ENCODE data around the gene PCLAF. TPM values are rescaled to one million over a fixed set of nuclear protein-coding genes. Genes with fewer than 3 reads are reported as not detected.
"Not testable (repeated sequence)": the region's sequence is repeated elsewhere in the genome, so short reads cannot be mapped to it uniquely, and the experiment has no call there.

The PCLAF gene
- total RNA-seq, 1 donor from 2014 or later: 4.7 TPM

DNA sequence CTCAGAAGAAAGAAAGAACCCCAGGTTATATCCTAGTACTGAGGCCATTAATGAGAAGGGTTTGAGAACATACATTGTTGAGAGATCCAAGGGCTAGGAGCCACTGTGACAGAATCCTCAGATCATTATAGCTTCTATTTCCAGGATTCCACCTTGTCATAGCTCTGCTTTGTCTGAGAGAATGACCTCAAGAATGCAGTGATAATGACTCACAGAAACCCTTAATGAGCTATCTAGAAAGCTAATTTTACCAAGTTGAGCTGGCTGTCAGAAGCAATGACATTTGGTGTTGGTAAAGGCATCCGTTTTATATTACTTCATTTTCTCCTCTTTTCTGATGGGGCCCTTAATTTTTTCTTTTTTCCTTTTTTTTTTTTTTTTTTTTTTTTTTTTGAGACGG, 17.3 kb upstream of the PCLAF start:
- no peak overlapping the region for H3K4me3 Mint-ChIP-seq (ENCODE audit: unreplicated experiment)
- no peaks in the 10 kb centered on the region for H3K4me1 Mint-ChIP-seq (ENCODE audit: low read depth, unreplicated experiment)
- DNase-seq: no peak
- TF ChIP-seq, protein P1, sequence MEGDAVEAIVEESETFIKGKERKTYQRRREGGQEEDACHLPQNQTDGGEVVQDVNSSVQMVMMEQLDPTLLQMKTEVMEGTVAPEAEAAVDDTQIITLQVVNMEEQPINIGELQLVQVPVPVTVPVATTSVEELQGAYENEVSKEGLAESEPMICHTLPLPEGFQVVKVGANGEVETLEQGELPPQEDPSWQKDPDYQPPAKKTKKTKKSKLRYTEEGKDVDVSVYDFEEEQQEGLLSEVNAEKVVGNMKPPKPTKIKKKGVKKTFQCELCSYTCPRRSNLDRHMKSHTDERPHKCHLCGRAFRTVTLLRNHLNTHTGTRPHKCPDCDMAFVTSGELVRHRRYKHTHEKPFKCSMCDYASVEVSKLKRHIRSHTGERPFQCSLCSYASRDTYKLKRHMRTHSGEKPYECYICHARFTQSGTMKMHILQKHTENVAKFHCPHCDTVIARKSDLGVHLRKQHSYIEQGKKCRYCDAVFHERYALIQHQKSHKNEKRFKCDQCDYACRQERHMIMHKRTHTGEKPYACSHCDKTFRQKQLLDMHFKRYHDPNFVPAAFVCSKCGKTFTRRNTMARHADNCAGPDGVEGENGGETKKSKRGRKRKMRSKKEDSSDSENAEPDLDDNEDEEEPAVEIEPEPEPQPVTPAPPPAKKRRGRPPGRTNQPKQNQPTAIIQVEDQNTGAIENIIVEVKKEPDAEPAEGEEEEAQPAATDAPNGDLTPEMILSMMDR (IDR thresholded peaks at IDR 0.05; ENCODE audit: partially characterized antibody, unreplicated experiment): no peak
- no peak overlapping the region for H3K27ac Mint-ChIP-seq (ENCODE audit: unreplicated experiment)
- no peaks in the 10 kb centered on the region for H3K27me3 Mint-ChIP-seq (ENCODE audit: unreplicated experiment)
- no peaks in the 10 kb centered on the region for H3K36me3 Mint-ChIP-seq (ENCODE audit: unreplicated experiment)
- H3K9me3 Mint-ChIP-seq (ENCODE audit: unreplicated experiment): no peaks in the 10 kb centered on the region

DNA sequence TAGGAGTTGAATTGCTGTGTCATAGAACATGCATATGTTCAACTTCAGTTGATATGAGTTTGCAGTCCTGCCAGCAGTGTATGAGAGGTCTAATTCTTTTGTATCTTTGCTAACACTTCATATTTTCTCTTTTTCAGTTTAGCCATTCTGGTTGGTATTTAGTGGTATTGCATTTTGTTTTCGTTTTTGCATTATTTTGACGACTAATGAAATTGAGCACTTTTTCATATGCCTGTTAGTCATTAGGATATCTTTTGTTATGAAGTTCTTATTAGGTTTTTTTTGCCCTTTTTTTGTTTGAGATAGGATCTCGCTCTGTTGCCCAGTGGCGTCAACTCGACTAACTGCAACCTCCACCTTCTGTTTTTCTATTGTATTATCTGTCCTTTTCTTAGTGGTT, 15.5 kb upstream of the PCLAF start:
- no peaks in the 10 kb centered on the region for H3K36me3 Mint-ChIP-seq (ENCODE audit: unreplicated experiment)
- no peak overlapping the region for H3K27ac Mint-ChIP-seq (ENCODE audit: unreplicated experiment)

DNA sequence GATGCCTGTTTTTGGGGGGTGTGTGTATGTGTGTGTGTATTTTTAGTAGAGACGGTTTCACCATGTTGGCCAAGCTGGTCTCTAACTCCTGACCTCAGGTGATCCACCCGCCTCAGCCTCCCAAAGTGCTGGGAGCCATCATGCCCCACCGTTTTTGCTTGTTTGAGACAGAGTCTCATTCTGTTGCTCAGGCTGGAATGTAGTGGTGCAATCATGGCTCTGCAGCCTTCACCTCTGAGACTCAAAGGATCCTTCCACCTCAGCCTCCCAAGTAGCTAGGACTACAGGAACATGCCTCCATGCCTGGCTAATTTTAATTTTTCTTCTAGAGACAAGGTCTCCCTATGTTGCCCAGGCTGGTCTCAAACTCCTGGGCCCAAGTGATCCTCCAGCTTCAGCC, 11.2 kb upstream of the PCLAF start:
- DNase-seq; H3K27ac Mint-ChIP-seq (ENCODE audit: unreplicated experiment); H3K36me3 Mint-ChIP-seq (ENCODE audit: unreplicated experiment); H3K27me3 Mint-ChIP-seq (ENCODE audit: unreplicated experiment); H3K4me1 Mint-ChIP-seq (ENCODE audit: low read depth, unreplicated experiment); H3K9me3 Mint-ChIP-seq (ENCODE audit: unreplicated experiment); H3K4me3 Mint-ChIP-seq (ENCODE audit: unreplicated experiment): not testable (repeated sequence)

More for the DNA sequence above, 15.5 kb upstream of the PCLAF start:
- TF ChIP-seq, protein P1 (IDR thresholded peaks at IDR 0.05; ENCODE audit: partially characterized antibody, unreplicated experiment): no peak
- H3K27me3 Mint-ChIP-seq (ENCODE audit: unreplicated experiment): no peaks in the 10 kb centered on the region
- H3K4me1 Mint-ChIP-seq (ENCODE audit: low read depth, unreplicated experiment): no peaks in the 10 kb centered on the region
- H3K4me3 Mint-ChIP-seq (ENCODE audit: unreplicated experiment): no peak overlapping the region
- no peak for DNase-seq
- no peaks in the 10 kb centered on the region for H3K9me3 Mint-ChIP-seq (ENCODE audit: unreplicated experiment)

DNA sequence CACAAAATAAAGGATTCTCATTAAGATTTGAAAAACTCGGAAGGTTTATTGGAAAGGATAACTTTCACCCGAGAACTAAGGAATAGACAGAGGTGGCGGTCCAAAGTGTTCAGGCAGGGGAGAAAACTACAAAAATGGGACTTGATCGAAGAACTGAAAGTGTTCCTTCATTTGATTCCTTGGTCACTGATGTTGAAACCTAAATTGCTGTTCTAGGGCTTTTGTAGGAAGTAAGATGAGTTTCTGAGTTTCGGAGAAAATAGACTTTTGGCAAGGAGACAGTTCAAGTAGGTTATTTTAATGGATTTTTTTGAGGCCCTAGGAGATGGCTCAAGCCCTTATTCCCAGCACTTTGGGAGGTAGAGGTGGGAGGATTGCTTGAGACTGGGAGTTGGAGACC, 7.8 kb upstream of the PCLAF start:
- H3K9me3 Mint-ChIP-seq (ENCODE audit: unreplicated experiment): peaks cover 5% of the 10 kb centered on the region
- peak overlapping the region; percentile 11 for H3K27ac Mint-ChIP-seq (ENCODE audit: unreplicated experiment)
- DNase-seq: no peak
- no peaks in the 10 kb centered on the region for H3K36me3 Mint-ChIP-seq (ENCODE audit: unreplicated experiment)
- TF ChIP-seq, protein P1 (IDR thresholded peaks at IDR 0.05; ENCODE audit: partially characterized antibody, unreplicated experiment): no peak
- peak overlapping the region; percentile 100 for H3K4me3 Mint-ChIP-seq (ENCODE audit: unreplicated experiment)
- H3K27me3 Mint-ChIP-seq (ENCODE audit: unreplicated experiment): peaks cover 4% of the 10 kb centered on the region
- H3K4me1 Mint-ChIP-seq (ENCODE audit: low read depth, unreplicated experiment): peaks cover 10% of the 10 kb centered on the region

DNA sequence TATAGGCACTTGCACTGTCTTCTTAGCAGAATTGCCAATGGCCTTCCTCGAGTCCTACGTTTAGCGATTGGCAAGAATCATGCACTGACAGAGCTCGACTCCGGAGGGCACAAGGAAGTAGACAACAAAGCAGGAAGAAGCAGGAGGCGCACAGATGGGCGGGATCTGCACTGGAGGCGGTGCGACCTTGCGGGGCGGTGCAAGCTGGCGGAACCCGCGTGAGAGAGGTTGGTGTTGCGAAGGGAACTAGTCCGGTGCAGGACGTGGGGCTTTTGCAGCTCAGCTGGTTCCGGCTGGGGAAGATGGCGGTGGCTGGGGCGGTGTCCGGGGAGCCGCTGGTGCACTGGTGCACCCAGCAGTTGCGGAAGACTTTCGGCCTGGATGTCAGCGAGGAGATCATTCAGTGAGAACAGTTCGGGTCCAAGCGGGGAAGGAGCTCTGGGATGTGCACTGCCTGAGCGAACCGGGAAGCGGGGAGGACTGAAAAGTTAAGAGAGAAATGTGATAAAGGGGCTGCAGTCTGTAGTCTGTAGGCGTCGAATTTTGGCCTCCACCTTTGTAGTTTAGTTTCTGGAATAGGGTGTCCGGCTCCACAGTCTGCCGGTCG, 6.4 kb upstream of the PCLAF start, which contains the start of gene TRIP4:
Gene TRIP4, plus strand, starts transcription at position 275 of the 607 bp plus-strand sequence. Its CDS starts 28 bp downstream, at position 303.
- Mint-ChIP-seq H3K27me3 (ENCODE audit: unreplicated experiment) (peaks cover 4% of the 10 kb centered on the region), H3K4me1 (ENCODE audit: low read depth, unreplicated experiment) (peaks cover 10% of the 10 kb centered on the region), H3K36me3 (ENCODE audit: unreplicated experiment) (no peaks in the 10 kb centered on the region), H3K4me3 (ENCODE audit: unreplicated experiment) (peak within 1 kb of the TSS; percentile 100), H3K27ac (ENCODE audit: unreplicated experiment) (peak within 1 kb of the TSS; percentile 97), H3K9me3 (ENCODE audit: unreplicated experiment) (peaks cover 5% of the 10 kb centered on the region)
- TF ChIP-seq, protein P1 (IDR thresholded peaks at IDR 0.05; ENCODE audit: partially characterized antibody, unreplicated experiment): no peak
- DNase-seq: peak; percentile 97

Measured in glutamatergic neuron (in vitro differentiated cells).